ENCODE measurements around the gene RAD21L1.

GRCh38 chr20:1198751-1199150 is 27.1 kb upstream of the RAD21L1 start:
- no peak for TF ChIP-seq PHF8 (IDR thresholded peaks at IDR 0.05; ENCODE audit: borderline replicate concordance, low read depth)
- no peak for TF ChIP-seq RARB (CRISPR knock-in tag; IDR thresholded peaks at IDR 0.05)
- TF ChIP-seq, protein P1, sequence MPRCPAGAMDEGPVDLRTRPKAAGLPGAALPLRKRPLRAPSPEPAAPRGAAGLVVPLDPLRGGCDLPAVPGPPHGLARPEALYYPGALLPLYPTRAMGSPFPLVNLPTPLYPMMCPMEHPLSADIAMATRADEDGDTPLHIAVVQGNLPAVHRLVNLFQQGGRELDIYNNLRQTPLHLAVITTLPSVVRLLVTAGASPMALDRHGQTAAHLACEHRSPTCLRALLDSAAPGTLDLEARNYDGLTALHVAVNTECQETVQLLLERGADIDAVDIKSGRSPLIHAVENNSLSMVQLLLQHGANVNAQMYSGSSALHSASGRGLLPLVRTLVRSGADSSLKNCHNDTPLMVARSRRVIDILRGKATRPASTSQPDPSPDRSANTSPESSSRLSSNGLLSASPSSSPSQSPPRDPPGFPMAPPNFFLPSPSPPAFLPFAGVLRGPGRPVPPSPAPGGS (IDR thresholded peaks at IDR 0.05), result no peak
- no peak for TF ChIP-seq ZNF302 (CRISPR knock-in tag; IDR thresholded peaks at IDR 0.05)
- no peak for TF ChIP-seq CTCF (IDR thresholded peaks at IDR 0.05)
- TF ChIP-seq POLR2A (IDR thresholded peaks at IDR 0.05; ENCODE audit: low read length), result no peak
- TF ChIP-seq MYC (IDR thresholded peaks at IDR 0.05; ENCODE audit: borderline replicate concordance, low read length), result no peak
- TF ChIP-seq RNF2 (IDR thresholded peaks at IDR 0.05; ENCODE audit: borderline replicate concordance, low read depth), result no peak
- no peak for TF ChIP-seq REST (IDR thresholded peaks at IDR 0.05)
- no peak for TF ChIP-seq CHD2 (IDR thresholded peaks at IDR 0.05; ENCODE audit: low read length, partially characterized antibody)
- TF ChIP-seq POLR2AphosphoS2 (conservative IDR thresholded peaks at IDR 0.05; ENCODE audit: low read length), result no peak
